ENCODE data around the gene CNTNAP2. TPM values are rescaled to one million over a fixed set of nuclear protein-coding genes. Genes with fewer than 3 reads are reported as not detected.
A peak's percentile ranks its signal among the peaks of the same experiment; 100 is the strongest.

The CNTNAP2 gene
- total and polyA plus RNA-seq, 4 donors: not detected

DNA sequence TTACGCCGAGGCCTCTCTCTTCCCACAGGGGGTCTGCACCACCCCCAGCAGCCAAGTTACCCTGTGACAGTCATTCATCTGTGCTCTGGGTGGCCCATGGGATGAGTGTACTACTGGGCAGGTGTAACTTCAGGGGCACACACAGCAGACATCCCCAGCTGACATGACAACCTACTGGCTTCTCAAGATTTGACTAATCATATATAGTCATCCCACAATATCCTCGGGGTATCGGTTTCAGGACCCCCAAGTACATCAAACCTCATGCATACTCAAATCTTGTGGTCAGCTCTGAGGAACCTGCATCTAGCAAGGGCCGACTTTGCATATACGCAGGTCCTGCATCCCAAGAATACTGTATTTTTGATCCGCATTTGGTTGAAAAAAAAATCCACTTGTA, 2137.0 kb downstream of the CNTNAP2 start:
- Histone ChIP-seq H3K27me3 (ENCODE audit: control insufficient read depth in 1 of 2, insufficient read depth in 2 of 2, low read length in 1 of 2) (no peaks in the 10 kb centered on the region), H3K27ac (ENCODE audit: low read depth in 1 of 2, low read length in 2 of 2) (no peak overlapping the region), H3K36me3 (ENCODE audit: control insufficient read depth in 1 of 2, insufficient read depth in 2 of 2, low read length in 1 of 2) (no peaks in the 10 kb centered on the region), H3K9me3 (ENCODE audit: control insufficient read depth, low read length) (peaks cover 9% of the 10 kb centered on the region), H3K4me1 (ENCODE audit: control insufficient read depth in 1 of 2, insufficient read depth in 2 of 2, low read length in 2 of 2) (no peaks in the 10 kb centered on the region), H3K4me3 (ENCODE audit: low read length in 2 of 2) (no peak overlapping the region)
- ATAC-seq (ENCODE audit: low FRiP score): no peak
- DNase-seq: no peak
- intact Hi-C loops (cut with DNase I): no loop called here
- WGBS, 2 donors: 92 to 95% methylated on average over 7 of the region's 7 CpGs

DNA sequence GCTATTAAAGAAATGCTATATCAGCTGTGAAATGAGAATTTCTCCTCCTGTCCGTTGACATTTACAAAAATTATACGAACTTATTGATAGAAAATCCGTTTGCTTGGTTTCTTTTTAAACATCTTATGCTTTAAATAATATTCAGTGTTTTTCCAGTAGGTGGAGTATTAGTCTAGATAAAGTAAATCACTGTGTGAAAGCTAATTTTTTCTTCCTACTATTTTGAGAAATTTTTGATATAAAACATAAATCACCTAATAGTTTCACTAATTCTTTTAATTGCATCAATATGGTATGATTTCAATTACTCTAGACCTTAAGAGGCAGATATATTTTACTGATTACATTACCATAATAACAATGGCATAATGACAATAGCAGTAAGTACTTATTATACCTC, 2138.7 kb downstream of the CNTNAP2 start:
- Histone ChIP-seq H3K27me3 (ENCODE audit: control insufficient read depth in 1 of 2, insufficient read depth in 2 of 2, low read length in 1 of 2) (no peaks in the 10 kb centered on the region), H3K9me3 (ENCODE audit: control insufficient read depth, low read length) (peaks cover 9% of the 10 kb centered on the region), H3K36me3 (ENCODE audit: control insufficient read depth in 1 of 2, insufficient read depth in 2 of 2, low read length in 1 of 2) (no peaks in the 10 kb centered on the region), H3K4me3 (ENCODE audit: low read length in 2 of 2) (no peak overlapping the region), H3K27ac (ENCODE audit: low read depth in 1 of 2, low read length in 2 of 2) (no peak overlapping the region), H3K4me1 (ENCODE audit: control insufficient read depth in 1 of 2, insufficient read depth in 2 of 2, low read length in 2 of 2) (no peaks in the 10 kb centered on the region)
- intact Hi-C loops (cut with DNase I): no loop called here
- WGBS, 2 donors: 30 to 36% methylated on average over 3 of the region's 3 CpGs
- ATAC-seq (ENCODE audit: low FRiP score) (no peak), DNase-seq (no peak)

DNA sequence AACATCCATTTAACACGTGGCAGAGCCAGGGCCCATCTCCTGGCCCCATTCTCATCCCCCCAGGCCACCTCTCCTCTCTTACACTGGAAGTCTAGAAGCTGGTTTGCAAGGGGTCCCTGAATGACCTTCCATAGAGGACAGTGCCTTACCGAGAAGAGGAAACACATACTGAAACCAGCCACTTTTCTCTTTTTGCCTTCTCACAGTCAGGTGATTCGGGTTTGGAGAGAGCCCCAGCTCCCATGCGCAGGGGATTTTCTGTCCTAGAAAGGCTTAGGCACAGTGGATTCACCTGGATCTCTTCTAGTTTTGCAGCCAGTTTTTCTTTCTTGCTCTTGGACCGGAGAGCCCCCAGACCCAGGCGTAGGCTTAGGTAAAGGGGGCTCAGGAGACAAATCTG, 2139.8 kb downstream of the CNTNAP2 start:
- DNase-seq (no peak), ATAC-seq (ENCODE audit: low FRiP score) (no peak)
- 89 to 92% methylated on average over 6 of the region's 6 CpGs for WGBS, 2 donors
- Histone ChIP-seq H3K27ac (ENCODE audit: low read depth in 1 of 2, low read length in 2 of 2) (no peak overlapping the region), H3K9me3 (ENCODE audit: control insufficient read depth, low read length) (peaks cover 5% of the 10 kb centered on the region), H3K4me3 (ENCODE audit: low read length in 2 of 2) (no peak overlapping the region), H3K27me3 (ENCODE audit: control insufficient read depth in 1 of 2, insufficient read depth in 2 of 2, low read length in 1 of 2) (no peaks in the 10 kb centered on the region), H3K36me3 (ENCODE audit: control insufficient read depth in 1 of 2, insufficient read depth in 2 of 2, low read length in 1 of 2) (no peaks in the 10 kb centered on the region), H3K4me1 (ENCODE audit: control insufficient read depth in 1 of 2, insufficient read depth in 2 of 2, low read length in 2 of 2) (no peaks in the 10 kb centered on the region)
- intact Hi-C loops (cut with DNase I): no loop called here

DNA sequence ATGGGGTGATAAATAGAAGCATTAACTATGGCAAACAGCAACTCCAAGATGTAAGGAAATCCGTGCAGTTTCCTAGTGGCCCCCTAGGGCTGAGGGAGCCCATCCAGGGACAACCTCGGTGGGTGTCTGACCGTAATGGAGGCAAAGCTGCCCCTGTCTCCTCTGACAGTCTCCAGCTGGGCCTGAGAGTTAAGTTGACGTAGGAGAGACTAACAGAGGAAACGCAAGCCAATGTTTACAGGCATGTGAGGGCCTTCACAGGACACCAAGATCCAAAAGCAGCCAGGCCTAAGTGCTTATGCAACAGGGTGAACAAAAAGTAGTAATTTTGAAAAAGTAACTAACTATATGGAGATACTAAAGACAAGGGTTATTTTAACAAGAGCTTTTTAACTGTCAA, 2144.0 kb downstream of the CNTNAP2 start:
- Histone ChIP-seq H3K4me3 (ENCODE audit: low read length in 2 of 2) (no peak overlapping the region), H3K9me3 (ENCODE audit: control insufficient read depth, low read length) (no peaks in the 10 kb centered on the region), H3K27me3 (ENCODE audit: control insufficient read depth in 1 of 2, insufficient read depth in 2 of 2, low read length in 1 of 2) (no peaks in the 10 kb centered on the region), H3K4me1 (ENCODE audit: control insufficient read depth in 1 of 2, insufficient read depth in 2 of 2, low read length in 2 of 2) (no peaks in the 10 kb centered on the region), H3K27ac (ENCODE audit: low read depth in 1 of 2, low read length in 2 of 2) (no peak overlapping the region), H3K36me3 (ENCODE audit: control insufficient read depth in 1 of 2, insufficient read depth in 2 of 2, low read length in 1 of 2) (no peaks in the 10 kb centered on the region)
- DNase-seq (no peak), ATAC-seq (ENCODE audit: low FRiP score) (peak; percentile 47)
- WGBS, 2 donors: 89 to 92% methylated on average over 5 of the region's 5 CpGs
- intact Hi-C loops (cut with DNase I): no loop called here

DNA sequence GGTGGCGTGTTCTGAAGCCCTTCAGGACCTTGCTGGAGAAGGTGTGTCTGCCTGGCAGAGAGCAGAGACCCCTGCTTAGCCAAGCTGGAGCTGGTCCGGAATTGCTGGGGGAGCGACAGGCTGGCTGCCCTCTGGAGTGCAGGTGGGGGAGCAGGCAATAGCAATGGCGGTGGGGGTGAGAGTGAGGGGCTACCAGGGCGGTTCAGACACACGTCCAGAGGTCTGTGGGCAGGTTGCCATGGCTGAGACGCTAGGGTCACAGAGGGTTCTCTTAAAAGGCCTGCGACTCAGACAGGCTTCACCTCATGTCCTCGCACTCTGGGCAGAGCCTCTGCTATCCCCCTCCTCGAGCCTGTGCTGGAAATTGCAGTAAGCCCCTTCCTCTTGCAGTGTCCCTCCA, 2144.9 kb downstream of the CNTNAP2 start:
- Histone ChIP-seq H3K4me1 (ENCODE audit: control insufficient read depth in 1 of 2, insufficient read depth in 2 of 2, low read length in 2 of 2) (no peaks in the 10 kb centered on the region), H3K27me3 (ENCODE audit: control insufficient read depth in 1 of 2, insufficient read depth in 2 of 2, low read length in 1 of 2) (no peaks in the 10 kb centered on the region), H3K4me3 (ENCODE audit: low read length in 2 of 2) (no peak overlapping the region), H3K27ac (ENCODE audit: low read depth in 1 of 2, low read length in 2 of 2) (no peak overlapping the region), H3K36me3 (ENCODE audit: control insufficient read depth in 1 of 2, insufficient read depth in 2 of 2, low read length in 1 of 2) (no peaks in the 10 kb centered on the region), H3K9me3 (ENCODE audit: control insufficient read depth, low read length) (no peaks in the 10 kb centered on the region)
- intact Hi-C loops (cut with DNase I): no loop called here
- no peak for DNase-seq
- WGBS, 2 donors: 92 to 94% methylated on average over 10 of the region's 10 CpGs
- ATAC-seq (ENCODE audit: low FRiP score): no peak

DNA sequence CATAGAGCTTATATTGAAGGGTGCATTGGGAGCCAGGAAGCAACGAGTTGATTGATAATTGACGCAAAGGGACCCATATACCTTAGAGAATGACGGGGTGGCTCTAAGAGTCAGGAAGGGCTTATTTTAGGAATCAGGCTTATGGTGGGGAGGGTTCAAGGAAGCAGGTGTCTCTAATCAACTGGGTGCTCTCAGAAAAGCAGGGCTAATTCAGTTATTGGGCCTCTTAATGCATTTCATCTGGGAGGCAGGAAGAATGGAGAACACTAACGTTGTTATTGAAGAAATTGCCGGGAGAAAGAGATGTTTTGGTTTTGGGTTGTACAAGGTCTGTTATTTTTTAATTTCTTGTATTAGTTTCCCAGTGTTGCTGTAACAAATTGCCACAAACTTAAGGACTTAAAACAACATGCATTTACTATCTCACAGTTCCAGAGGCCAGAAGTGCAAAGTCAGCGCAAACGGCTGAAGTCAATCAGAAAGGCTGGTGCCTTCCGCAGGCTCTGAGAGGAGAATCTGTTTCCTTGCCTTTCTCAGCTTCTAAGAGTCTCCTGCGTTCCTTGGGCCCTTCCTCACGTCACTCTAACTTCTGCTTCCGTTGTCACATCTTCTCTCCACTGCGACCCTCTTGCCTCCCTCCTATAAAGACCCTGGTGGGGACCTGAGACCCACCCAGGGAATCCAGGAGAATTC, 2145.5 kb downstream of the CNTNAP2 start:
- DNase-seq (no peak), ATAC-seq (ENCODE audit: low FRiP score) (no peak)
- WGBS, 2 donors: 49 to 50% methylated on average over 12 of the region's 12 CpGs
- no peak overlapping the region for H3K4me3 ChIP-seq (ENCODE audit: low read length in 2 of 2)
- H3K27ac ChIP-seq (ENCODE audit: low read depth in 1 of 2, low read length in 2 of 2): no peak overlapping the region
- intact Hi-C loops (cut with DNase I): no loop called here
- H3K36me3 ChIP-seq (ENCODE audit: control insufficient read depth in 1 of 2, insufficient read depth in 2 of 2, low read length in 1 of 2): no peaks in the 10 kb centered on the region
- no peaks in the 10 kb centered on the region for H3K9me3 ChIP-seq (ENCODE audit: control insufficient read depth, low read length)
- H3K27me3 ChIP-seq (ENCODE audit: control insufficient read depth in 1 of 2, insufficient read depth in 2 of 2, low read length in 1 of 2): no peaks in the 10 kb centered on the region
- H3K4me1 ChIP-seq (ENCODE audit: control insufficient read depth in 1 of 2, insufficient read depth in 2 of 2, low read length in 2 of 2): no peaks in the 10 kb centered on the region

DNA sequence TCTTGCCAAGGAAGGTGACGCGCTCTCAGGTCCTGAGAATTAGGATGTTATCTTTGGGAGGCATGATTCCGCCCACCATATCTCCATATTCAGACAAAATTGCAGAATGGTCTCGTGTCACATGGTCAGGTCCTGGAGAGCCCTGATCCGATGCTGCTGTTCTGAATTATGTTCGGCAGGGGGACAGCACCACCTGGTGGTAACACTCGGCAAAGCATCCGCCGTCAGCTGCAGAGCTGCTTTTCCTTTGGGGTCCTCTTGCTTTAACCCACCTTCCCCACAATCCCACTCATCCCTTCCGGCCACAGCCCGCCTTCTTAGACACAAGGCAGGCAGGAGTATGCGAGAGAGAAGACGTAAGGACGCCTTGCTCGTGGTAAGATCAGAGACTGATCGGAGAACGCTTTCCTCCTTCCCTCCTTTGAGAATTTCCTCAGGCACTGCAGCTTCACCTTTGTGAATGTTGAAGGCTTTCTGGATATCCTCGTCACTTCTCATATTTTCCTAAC, 2146.2 kb downstream of the CNTNAP2 start:
- no peaks in the 10 kb centered on the region for H3K36me3 ChIP-seq (ENCODE audit: control insufficient read depth in 1 of 2, insufficient read depth in 2 of 2, low read length in 1 of 2)
- no peak overlapping the region for H3K4me3 ChIP-seq (ENCODE audit: low read length in 2 of 2)
- intact Hi-C loops (cut with DNase I): no loop called here
- no peaks in the 10 kb centered on the region for H3K27me3 ChIP-seq (ENCODE audit: control insufficient read depth in 1 of 2, insufficient read depth in 2 of 2, low read length in 1 of 2)
- ATAC-seq (ENCODE audit: low FRiP score): peak; percentile 85
- H3K27ac ChIP-seq (ENCODE audit: low read depth in 1 of 2, low read length in 2 of 2): no peak overlapping the region
- no peaks in the 10 kb centered on the region for H3K4me1 ChIP-seq (ENCODE audit: control insufficient read depth in 1 of 2, insufficient read depth in 2 of 2, low read length in 2 of 2)
- WGBS, 2 donors: 6% methylated on average over 18 of the region's 18 CpGs
- no peaks in the 10 kb centered on the region for H3K9me3 ChIP-seq (ENCODE audit: control insufficient read depth, low read length)
- DNase-seq: peak; percentile 65 to 88

DNA sequence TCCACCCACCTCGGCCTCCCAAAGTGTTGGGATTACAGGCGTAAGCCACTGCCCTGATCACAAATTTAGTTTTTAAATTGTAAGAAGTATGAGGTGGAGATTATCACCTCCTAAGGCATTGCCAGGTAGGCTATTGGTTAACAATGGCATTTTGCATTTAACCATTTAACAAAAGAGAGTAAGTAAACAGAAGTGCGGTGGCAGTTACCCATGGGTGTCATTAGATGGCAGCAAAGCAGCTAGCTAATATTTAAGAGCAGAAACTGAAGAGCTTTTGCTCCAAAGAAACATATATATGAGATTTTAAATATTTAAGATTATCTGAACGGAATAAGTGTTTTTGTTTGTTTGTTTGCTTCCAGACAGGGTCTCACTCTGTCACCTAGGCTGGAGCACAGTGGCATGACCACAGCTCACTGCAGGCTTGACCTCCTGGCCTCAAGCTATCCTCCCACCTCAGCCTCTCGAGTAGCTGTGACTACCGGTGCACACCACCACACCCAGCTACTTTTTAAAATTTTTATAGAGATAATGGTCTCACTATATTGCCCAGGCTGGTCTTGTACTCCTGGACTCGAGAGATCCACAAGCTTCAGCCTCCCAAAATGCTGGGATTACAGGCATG, 2148.4 kb downstream of the CNTNAP2 start:
- Histone ChIP-seq H3K27ac (ENCODE audit: low read depth in 1 of 2, low read length in 2 of 2) (no peak overlapping the region), H3K36me3 (ENCODE audit: control insufficient read depth in 1 of 2, insufficient read depth in 2 of 2, low read length in 1 of 2) (no peaks in the 10 kb centered on the region), H3K4me1 (ENCODE audit: control insufficient read depth in 1 of 2, insufficient read depth in 2 of 2, low read length in 2 of 2) (no peaks in the 10 kb centered on the region), H3K27me3 (ENCODE audit: control insufficient read depth in 1 of 2, insufficient read depth in 2 of 2, low read length in 1 of 2) (no peaks in the 10 kb centered on the region), H3K9me3 (ENCODE audit: control insufficient read depth, low read length) (no peaks in the 10 kb centered on the region), H3K4me3 (ENCODE audit: low read length in 2 of 2) (no peak overlapping the region)
- no peak for DNase-seq
- intact Hi-C loops (cut with DNase I): no loop called here
- WGBS, 2 donors: 56 to 60% methylated on average over 7 of the region's 7 CpGs
- no peak for ATAC-seq (ENCODE audit: low FRiP score)

DNA sequence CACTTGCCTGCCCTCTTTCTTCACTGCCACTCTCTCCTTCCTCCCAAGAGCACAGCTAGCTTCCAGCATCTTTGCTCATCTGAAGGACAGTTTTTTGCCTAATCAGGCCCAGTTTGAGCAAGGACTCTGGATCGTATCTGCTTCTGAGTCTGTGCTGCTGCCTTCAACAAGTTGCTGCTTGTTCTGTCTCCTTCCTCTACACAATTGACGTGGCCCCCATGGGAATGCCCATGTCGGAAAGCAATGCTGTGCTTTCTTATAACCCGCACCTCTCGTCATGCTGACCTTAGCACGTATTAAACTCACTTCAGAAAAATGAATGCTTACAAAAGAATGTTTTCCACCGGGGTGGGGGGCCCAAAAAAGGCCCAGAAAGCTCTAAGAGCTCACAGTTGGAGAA, 2149.3 kb downstream of the CNTNAP2 start:
- Histone ChIP-seq H3K36me3 (ENCODE audit: control insufficient read depth in 1 of 2, insufficient read depth in 2 of 2, low read length in 1 of 2) (no peaks in the 10 kb centered on the region), H3K4me3 (ENCODE audit: low read length in 2 of 2) (no peak overlapping the region), H3K27ac (ENCODE audit: low read depth in 1 of 2, low read length in 2 of 2) (no peak overlapping the region), H3K27me3 (ENCODE audit: control insufficient read depth in 1 of 2, insufficient read depth in 2 of 2, low read length in 1 of 2) (no peaks in the 10 kb centered on the region), H3K4me1 (ENCODE audit: control insufficient read depth in 1 of 2, insufficient read depth in 2 of 2, low read length in 2 of 2) (no peaks in the 10 kb centered on the region), H3K9me3 (ENCODE audit: control insufficient read depth, low read length) (no peaks in the 10 kb centered on the region)
- DNase-seq: no peak
- WGBS, 2 donors: 38 to 71% methylated on average over 7 of the region's 7 CpGs
- intact Hi-C loops (cut with DNase I): no loop called here
- no peak for ATAC-seq (ENCODE audit: low FRiP score)

Data from aorta (tissue), 5 donors.